Osteocyte (in vitro differentiated cells): ENCODE data around the gene LRRC15. TPM values are rescaled to one million over a fixed set of nuclear protein-coding genes. Genes with fewer than 3 reads are reported as not detected.

Experiments
- DNase-seq: peaks from one replicate; pipeline ENCODE4 v3.0.0; 2021; ENCODE audit warnings: mixed read lengths; ENCODE audit not compliant: unreplicated experiment; ENCODE audit errors: extremely low spot score
- H3K27ac Mint-ChIP-seq: one replicate; pipeline ENCODE4 v1.8.0; 2021; ENCODE audit warnings: mild to moderate bottlenecking, mixed read lengths; ENCODE audit not compliant: unreplicated experiment
- H3K27me3 Mint-ChIP-seq: one replicate; pipeline ENCODE4 v1.8.0; 2021; ENCODE audit warnings: mixed read lengths; ENCODE audit not compliant: unreplicated experiment
- H3K36me3 Mint-ChIP-seq: one replicate; pipeline ENCODE4 v1.8.0; 2021; ENCODE audit warnings: mixed read lengths; ENCODE audit not compliant: unreplicated experiment
- H3K4me1 Mint-ChIP-seq: one replicate; pipeline ENCODE4 v1.8.0; 2021; ENCODE audit warnings: mixed read lengths; ENCODE audit not compliant: unreplicated experiment
- H3K4me3 Mint-ChIP-seq: one replicate; pipeline ENCODE4 v1.8.0; 2021; ENCODE audit warnings: mild to moderate bottlenecking, moderate library complexity, mixed read lengths; ENCODE audit not compliant: unreplicated experiment
- H3K9me3 Mint-ChIP-seq: one replicate; pipeline ENCODE4 v1.8.0; 2021; ENCODE audit warnings: mixed read lengths; ENCODE audit not compliant: unreplicated experiment
- CTCF ChIP-seq: fragments of 200-600 bp; sonication (generic); IDR thresholded peaks from 2 replicates; pipeline ENCODE4 v1.5.0; 2021; ENCODE audit warnings: antibody characterized with exemption, mild to moderate bottlenecking, moderate library complexity
- total RNA-seq: library from RNA; stranded (reverse); gene quantifications from 2 replicates; pipeline ENCODE4 v1.2.1, GENCODE V29; 2021

LRRC15 gene
- total RNA-seq, 1 donor from 2014 or later, result 0.27 TPM

DNA sequence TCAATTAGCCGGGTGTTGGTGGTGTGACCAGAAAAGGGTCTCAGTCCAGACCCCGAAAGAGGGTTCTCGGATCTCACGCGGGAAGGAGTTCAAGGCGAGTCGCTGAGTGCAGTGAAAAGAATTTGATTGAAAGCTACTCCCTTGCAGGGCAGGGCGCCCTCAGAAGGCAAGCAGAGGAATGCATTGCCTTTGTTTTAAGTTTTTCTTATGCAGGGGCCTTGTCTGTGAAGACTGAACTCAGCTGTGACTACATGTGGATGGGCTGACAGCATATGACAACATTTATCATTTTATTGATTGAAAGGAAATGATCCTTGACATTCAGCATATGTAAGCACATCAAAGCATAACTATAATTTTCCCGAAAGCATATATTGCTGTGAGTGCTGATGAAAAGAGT, 30.2 kb downstream of the LRRC15 start:
- Mint-ChIP-seq H3K9me3 (no peaks in the 10 kb centered on the region), H3K4me3 (no peak overlapping the region), H3K27me3 (peaks cover 12% of the 10 kb centered on the region), H3K4me1 (no peaks in the 10 kb centered on the region), H3K36me3 (no peaks in the 10 kb centered on the region), H3K27ac (no peak overlapping the region)
- DNase-seq, result no peak
- TF ChIP-seq CTCF, result no peak

GRCh38 chr3:194337965-194338753, 31.4 kb downstream of the LRRC15 start:
- Mint-ChIP-seq H3K27me3 (peaks cover 12% of the 10 kb centered on the region), H3K4me1 (peaks cover 7% of the 10 kb centered on the region), H3K27ac (no peak overlapping the region), H3K9me3 (no peaks in the 10 kb centered on the region), H3K36me3 (no peaks in the 10 kb centered on the region), H3K4me3 (no peak overlapping the region)
- no peak for DNase-seq
- no peak for TF ChIP-seq CTCF

DNA sequence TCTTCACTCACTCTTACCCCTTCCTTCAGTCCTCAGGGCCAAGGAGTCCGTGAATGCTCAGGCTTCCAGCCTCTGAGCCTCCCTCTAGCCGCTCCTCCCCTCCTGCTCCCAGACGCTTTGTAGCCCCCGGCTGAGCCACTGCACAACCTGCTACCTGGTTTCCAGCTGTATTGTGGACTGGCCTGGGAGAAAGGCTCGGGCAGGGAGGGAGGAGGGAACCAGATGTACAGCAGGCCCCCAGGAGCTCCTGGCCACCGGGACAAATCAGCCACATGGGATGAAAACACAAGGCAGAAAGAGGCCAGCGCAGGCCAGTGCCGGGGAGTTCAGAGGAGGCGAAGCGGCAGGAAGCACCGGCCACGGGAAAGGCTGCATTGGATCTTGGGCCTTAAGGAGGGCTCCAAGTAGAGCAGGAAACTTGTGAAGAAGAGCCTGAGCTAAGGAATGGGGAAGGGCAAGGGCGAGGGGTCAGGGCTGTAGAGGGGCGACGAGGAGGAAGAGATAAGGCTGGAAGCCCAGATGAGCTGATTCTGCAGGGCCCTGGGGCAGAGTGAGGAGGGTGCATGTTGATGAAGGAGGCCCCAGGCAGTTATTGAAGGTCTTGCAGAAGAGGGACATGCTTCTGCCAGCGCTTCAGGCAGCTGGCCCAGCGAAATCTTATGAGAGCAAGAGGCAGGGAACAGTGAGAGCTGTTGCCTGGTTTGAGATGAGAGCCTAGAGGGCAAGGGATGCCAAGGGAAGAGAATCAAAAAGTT, 32.8 kb downstream of the LRRC15 start:
- no peaks in the 10 kb centered on the region for H3K36me3 Mint-ChIP-seq
- H3K27ac Mint-ChIP-seq, result no peak overlapping the region
- H3K4me1 Mint-ChIP-seq, result peaks cover 14% of the 10 kb centered on the region
- no peak overlapping the region for H3K4me3 Mint-ChIP-seq
- TF ChIP-seq CTCF, result no peak
- no peaks in the 10 kb centered on the region for H3K9me3 Mint-ChIP-seq
- peaks cover 3% of the 10 kb centered on the region for H3K27me3 Mint-ChIP-seq
- DNase-seq, result no peak

DNA sequence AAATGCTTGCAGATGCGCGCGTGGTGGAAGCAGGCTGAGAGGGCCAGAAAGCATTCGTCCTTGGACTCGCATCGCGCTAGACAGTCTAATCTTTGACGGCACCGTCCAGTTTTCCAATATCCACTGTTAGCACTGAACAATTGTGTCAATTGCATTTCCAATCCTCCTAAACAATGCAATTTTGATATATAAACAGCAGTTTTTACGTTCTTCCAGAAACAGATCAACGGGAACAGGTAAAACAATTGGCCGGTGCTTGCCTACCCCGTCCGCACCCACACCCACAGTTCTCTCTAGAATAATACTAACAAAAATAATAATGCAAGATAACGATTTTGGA, 35.6 kb downstream of the LRRC15 start:
- Mint-ChIP-seq H3K27me3 (peaks cover 6% of the 10 kb centered on the region), H3K4me3 (peak overlapping the region; percentile 76), H3K4me1 (peaks cover 24% of the 10 kb centered on the region), H3K27ac (no peak overlapping the region), H3K9me3 (no peaks in the 10 kb centered on the region), H3K36me3 (no peaks in the 10 kb centered on the region)
- DNase-seq, result no peak
- no peak for TF ChIP-seq CTCF

DNA sequence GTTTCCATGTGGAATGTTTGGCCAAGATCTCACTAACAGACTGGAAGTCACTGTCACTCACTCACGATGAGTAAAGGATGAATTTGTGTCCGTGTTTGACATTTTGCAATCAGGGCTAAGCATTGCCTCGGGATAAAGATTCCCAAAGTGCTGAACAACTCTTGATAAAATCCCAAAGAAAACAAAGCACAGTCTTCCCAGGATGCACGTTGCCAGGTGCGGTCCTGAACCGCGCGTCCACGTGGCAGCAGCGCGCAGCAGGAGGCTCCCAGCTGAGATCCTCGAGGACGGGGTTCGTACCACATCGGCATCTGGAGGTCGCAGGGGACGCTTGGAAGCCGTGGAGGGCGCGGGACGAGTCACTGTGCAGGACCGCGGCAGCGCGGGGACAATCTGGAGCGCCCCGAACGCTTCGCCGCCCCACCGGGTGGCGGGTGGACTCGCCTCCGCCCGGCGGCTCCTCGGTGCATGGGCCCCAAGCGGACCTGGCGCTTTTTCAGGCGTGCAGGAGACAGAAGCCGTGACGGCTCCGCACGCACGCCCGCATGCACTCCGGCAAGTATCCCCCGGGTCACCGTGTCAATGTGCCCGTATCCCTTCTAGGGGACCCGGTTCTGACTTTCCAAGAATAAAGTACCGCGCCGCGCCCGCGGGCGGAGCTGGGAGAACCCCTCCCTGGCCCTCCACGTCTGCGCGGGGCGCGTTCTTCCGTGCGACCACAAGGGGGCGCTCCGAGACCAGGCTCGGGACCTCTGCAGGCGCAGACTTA, 36.1 kb downstream of the LRRC15 start:
- peak; percentile 99 for TF ChIP-seq CTCF
- Mint-ChIP-seq H3K36me3 (no peaks in the 10 kb centered on the region), H3K27me3 (peaks cover 11% of the 10 kb centered on the region), H3K4me3 (peak overlapping the region; percentile 76), H3K27ac (peak overlapping the region; percentile 10), H3K9me3 (no peaks in the 10 kb centered on the region), H3K4me1 (peaks cover 24% of the 10 kb centered on the region)
- peak; percentile 97 for DNase-seq
